Fibroblast of the aortic adventitia (primary cell): Measurements from ENCODE around the gene PPFIA4. TPM values are rescaled to one million over a fixed set of nuclear protein-coding genes. Genes with fewer than 3 reads are reported as not detected.

Experiments used
- DNase-seq: peaks from one replicate; pipeline ENCODE4 v3.0.0-alpha.2; 2010; ENCODE audit warnings: low read depth
- H3K4me3 ChIP-seq: 2 replicates; pipeline ENCODE4 v1.5.1; 2011; ENCODE audit warnings: low read depth, mild to moderate bottlenecking, control low read depth, low read length, moderate library complexity
- total RNA-seq: library from RNA; depleted of rRNA; stranded (reverse); fragments of >200 nt; gene quantifications from 2 replicates; pipeline ENCODE4 v1.2.3, GENCODE V29; 2012; ENCODE audit warnings: low replicate concordance
- TF ChIP-seq, protein P1 (sequence below): IDR thresholded peaks from 2 replicates; pipeline ENCODE4 v1.5.1; 2011; ENCODE audit warnings: mild to moderate bottlenecking, low read length, control low read depth, inconsistent platforms; ENCODE audit not compliant: insufficient read depth

PPFIA4 gene
- total RNA-seq, 1 donor = 1.3 TPM

DNA sequence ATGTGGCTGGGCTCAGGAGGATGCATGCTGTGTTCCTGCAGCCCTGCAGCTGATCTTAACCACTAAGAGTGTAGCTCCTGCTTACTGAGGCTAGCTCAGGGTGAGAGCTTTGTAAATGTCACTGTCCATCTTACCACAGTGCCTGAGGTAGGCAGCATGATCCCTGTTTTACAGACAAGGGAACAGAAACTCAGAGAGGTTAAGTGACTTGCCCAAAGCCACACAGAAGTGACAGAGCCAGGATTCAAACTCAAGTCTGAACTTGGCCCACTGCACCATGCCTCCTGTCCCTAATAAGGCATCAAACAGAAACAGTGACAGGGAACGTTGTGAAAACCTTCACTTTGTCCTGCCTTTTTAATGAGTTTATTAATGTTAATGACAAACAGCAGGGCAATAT is 27.9 kb downstream of the PPFIA4 start:
- DNase-seq = no peak
- TF ChIP-seq, protein P1, sequence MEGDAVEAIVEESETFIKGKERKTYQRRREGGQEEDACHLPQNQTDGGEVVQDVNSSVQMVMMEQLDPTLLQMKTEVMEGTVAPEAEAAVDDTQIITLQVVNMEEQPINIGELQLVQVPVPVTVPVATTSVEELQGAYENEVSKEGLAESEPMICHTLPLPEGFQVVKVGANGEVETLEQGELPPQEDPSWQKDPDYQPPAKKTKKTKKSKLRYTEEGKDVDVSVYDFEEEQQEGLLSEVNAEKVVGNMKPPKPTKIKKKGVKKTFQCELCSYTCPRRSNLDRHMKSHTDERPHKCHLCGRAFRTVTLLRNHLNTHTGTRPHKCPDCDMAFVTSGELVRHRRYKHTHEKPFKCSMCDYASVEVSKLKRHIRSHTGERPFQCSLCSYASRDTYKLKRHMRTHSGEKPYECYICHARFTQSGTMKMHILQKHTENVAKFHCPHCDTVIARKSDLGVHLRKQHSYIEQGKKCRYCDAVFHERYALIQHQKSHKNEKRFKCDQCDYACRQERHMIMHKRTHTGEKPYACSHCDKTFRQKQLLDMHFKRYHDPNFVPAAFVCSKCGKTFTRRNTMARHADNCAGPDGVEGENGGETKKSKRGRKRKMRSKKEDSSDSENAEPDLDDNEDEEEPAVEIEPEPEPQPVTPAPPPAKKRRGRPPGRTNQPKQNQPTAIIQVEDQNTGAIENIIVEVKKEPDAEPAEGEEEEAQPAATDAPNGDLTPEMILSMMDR = no peak
- H3K4me3 ChIP-seq = no peak overlapping the region

DNA sequence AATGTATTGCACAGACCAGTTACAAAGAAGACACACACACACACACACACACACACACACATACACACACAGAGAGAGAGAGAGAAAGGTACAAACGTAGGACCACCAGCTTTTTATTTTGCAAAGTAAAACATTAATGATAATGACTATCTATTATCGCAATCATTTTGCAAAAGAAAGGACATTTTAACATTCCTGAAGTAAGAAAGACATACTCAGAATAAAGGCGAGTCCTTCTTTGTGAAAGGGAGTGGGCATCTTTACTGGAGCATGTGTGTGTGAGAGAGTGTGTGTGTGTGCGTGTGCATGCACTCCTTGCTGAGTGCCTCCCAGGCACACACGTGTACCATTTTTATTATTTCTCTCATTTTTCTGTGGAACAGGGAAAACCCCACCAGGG is 28.4 kb downstream of the PPFIA4 start:
- TF ChIP-seq, protein P1 = no peak
- H3K4me3 ChIP-seq = no peak overlapping the region
- DNase-seq = no peak

DNA sequence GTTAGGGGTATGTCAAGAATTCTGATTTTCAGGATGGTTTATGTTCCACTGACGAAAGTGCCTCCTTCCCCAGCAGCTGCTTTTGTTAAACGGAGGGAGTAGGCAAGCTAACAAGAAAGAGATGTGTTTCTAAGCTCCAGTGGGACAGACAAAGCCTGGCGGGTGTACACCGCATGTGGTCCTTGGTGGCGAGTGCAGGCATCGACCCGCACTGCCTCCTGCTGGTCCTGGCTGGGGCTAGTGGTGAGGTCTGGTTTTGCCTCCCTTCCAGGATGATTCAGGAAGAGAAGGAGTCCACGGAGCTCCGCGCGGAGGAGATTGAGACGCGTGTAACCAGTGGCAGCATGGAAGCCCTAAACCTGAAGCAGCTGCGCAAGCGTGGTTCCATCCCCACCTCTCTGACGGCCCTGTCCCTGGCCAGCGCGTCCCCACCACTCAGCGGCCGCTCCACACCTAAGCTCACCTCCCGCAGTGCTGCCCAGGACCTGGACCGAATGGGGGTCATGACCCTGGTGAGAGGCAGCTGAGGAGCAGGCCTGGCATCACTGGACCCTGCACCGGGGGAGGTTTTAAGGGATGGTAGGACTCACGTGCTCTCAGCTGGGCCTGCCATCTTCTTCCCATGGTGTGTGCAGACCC is 29.0 kb downstream of the PPFIA4 start:
- no peak for DNase-seq
- TF ChIP-seq, protein P1 = no peak
- no peak overlapping the region for H3K4me3 ChIP-seq

DNA sequence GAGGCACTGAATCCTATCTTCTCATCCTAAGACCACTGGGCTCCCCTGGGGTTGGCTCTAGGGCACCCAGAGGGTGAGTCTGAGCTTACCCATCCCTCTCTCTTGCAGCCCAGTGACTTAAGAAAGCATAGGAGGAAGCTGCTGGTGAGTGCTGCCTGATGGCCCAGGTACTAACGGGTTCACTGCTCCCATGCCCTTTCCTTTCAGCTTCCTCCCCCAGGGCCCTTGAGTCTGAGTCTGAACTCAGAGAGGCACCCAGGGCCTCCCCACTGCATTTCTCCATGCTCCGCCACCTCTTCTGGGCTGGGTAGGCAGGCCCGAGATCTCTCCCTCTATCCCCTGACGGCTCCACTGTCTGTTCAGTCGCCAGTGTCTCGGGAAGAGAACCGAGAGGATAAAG is 29.7 kb downstream of the PPFIA4 start:
- TF ChIP-seq, protein P1 = no peak
- DNase-seq = no peak
- no peak overlapping the region for H3K4me3 ChIP-seq

DNA sequence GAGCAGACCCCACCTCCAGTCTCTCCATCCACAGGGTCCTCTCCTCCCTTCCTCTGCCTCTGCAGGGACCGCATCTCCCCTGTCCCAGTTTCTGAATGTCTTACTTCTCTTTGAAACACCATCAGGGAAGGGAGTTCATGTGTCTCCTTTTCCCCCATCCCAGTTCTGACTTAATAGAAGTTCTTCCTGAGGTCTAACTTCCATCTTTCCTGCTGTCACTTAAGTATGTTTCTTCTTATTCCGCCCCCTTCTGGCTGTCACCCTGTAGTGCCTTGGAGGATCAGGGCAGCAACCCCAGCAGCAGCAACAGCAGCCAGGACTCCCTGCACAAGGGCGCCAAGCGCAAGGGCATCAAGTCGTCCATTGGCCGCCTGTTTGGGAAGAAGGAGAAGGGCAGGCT is 30.2 kb downstream of the PPFIA4 start:
- no peak overlapping the region for H3K4me3 ChIP-seq
- DNase-seq = no peak

DNA sequence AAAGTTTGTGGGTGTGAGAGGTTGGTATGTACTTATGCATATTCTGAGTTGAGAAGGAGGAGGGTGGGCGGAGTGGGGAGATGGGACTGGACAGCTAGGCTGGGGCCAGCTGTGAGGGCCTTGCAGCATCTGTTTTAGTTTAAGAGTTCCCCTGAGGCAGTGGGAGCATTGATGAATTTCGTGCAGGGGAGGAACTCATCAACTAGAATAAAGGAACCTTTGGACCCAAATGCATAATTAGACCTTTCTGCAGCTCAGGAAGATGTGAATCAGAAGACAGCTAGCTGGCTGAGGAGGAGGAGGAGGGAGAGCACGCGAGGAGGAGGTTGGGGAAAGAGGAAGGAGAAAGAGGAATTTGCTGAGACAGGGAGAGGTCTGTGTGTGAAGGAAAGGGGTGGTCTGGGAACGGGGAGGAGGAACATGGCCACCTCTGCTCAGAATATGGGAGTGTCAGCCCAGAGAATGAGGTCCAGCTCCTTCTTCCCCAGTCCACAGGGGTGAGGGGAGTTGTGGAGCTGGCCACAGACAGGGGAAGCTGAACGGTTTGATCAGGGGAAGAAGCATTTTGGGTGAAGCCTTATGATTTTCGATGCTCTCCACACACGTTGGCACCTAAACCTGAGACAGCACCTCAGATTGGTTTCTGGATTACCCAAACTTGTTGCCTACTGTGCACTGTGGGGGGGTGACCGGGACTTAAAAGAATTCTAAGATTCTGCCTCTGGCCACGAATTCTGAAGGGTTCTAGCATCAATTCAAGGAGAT is 31.8 kb downstream of the PPFIA4 start:
- TF ChIP-seq, protein P1 = no peak
- no peak for DNase-seq
- H3K4me3 ChIP-seq = no peak overlapping the region

More for the DNA sequence above, 30.2 kb downstream of the PPFIA4 start:
- TF ChIP-seq, protein P1 = no peak
